PC-9 (cell line): ENCODE results near the gene MACROD2. TPM values are rescaled to one million over a fixed set of nuclear protein-coding genes. Genes with fewer than 3 reads are reported as not detected.

Experiments used
- BruUV-seq: library from RNA; stranded (reverse); fragments of 400-500 nt; replicated peaks from 2 replicates; lab custom pipeline; 2021; lab: Mats Ljungman, UMichigan
- CTCF ChIA-PET: fragments of 300-600 bp; sonication (Branson Sonifier 250); formaldehyde crosslinking; loops from one replicate; lab custom pipeline; 2022; ENCODE audit warnings: antibody characterized with exemption; lab: Charles Lee
- POLR2A ChIA-PET: fragments of 300-600 bp; sonication (Branson Sonifier 250); formaldehyde crosslinking; loops from one replicate; lab custom pipeline; 2022; ENCODE audit warnings: antibody characterized with exemption; ENCODE audit not compliant: unreplicated experiment; lab: Charles Lee
- DNase-seq, 2 experiments: peaks; one replicate each; pipeline versions ENCODE4 v3.0.0 to v3.0.0-alpha.2; 2015 to 2022; ENCODE audit warnings: mixed read lengths in 1 of 2
- H2AFZ ChIP-seq: fragments of 200-600 bp; sonication (generic); 2 replicates; pipeline ENCODE4 v1.8.1; 2017; ENCODE audit warnings: antibody characterized with exemption
- H3F3A ChIP-seq: fragments of 200-600 bp; sonication (generic); 2 replicates; pipeline ENCODE4 v1.8.1; 2017; ENCODE audit warnings: antibody characterized with exemption, mild to moderate bottlenecking, low read depth; ENCODE audit not compliant: insufficient read depth
- H3K27ac ChIP-seq: fragments of 200-600 bp; sonication (generic); 2 replicates; pipeline ENCODE4 v1.6.1; 2016; ENCODE audit warnings: mixed run types
- H3K27me3 ChIP-seq: fragments of 200-600 bp; sonication (generic); 2 replicates; pipeline ENCODE4 v1.6.1; 2016; ENCODE audit warnings: low read depth, mixed run types; ENCODE audit not compliant: insufficient read depth
- H3K36me3 ChIP-seq: fragments of 200-600 bp; sonication (generic); 2 replicates; pipeline ENCODE4 v1.6.1; 2016; ENCODE audit warnings: low read depth, mixed run types
- H3K4me1 ChIP-seq: fragments of 200-600 bp; sonication (generic); replicated peaks from 2 replicates; pipeline ENCODE4 v1.6.1; 2016; ENCODE audit warnings: mixed run types; ENCODE audit not compliant: insufficient read depth
- H3K4me2 ChIP-seq: fragments of 200-600 bp; sonication (generic); 2 replicates; pipeline ENCODE4 v1.6.1; 2017; ENCODE audit warnings: mixed run types
- H3K4me3 ChIP-seq: fragments of 200-600 bp; sonication (generic); 2 replicates; pipeline ENCODE4 v1.6.1; 2016; ENCODE audit warnings: mixed run types
- H3K79me2 ChIP-seq: fragments of 200-600 bp; sonication (generic); 2 replicates; pipeline ENCODE4 v1.6.1; 2017; ENCODE audit warnings: low read depth, mixed run types
- H3K9me2 ChIP-seq: fragments of 200-600 bp; sonication (generic); 2 replicates; pipeline ENCODE4 v1.8.1; 2017; ENCODE audit warnings: mild to moderate bottlenecking; ENCODE audit not compliant: insufficient read depth
- H3K9me3 ChIP-seq: fragments of 200-600 bp; sonication (generic); 2 replicates; pipeline ENCODE4 v1.8.1; 2016; ENCODE audit warnings: low read depth; ENCODE audit not compliant: insufficient read depth
- H4K20me1 ChIP-seq: fragments of 200-600 bp; sonication (generic); 2 replicates; pipeline ENCODE4 v1.8.1; 2017; ENCODE audit not compliant: insufficient read depth
- EZH2 ChIP-seq: fragments of 200-600 bp; sonication (generic); IDR thresholded peaks from 2 replicates; pipeline ENCODE4 v1.8.0; 2017; ENCODE audit warnings: antibody characterized with exemption, low read depth
- intact Hi-C: fragments of 100-400 bp; cut with micrococcal nuclease; formaldehyde crosslinking; loops from one replicate; pipeline ENCODE4 v1.10.0; 2022; ENCODE audit not compliant: unreplicated experiment
- total RNA-seq: library from RNA; stranded (reverse); gene quantifications from 2 replicates; pipeline ENCODE4 v1.2.3, GENCODE V29; 2021
- TF ChIP-seq, protein P1 (sequence below): fragments of 200-600 bp; sonication (generic); conservative IDR thresholded peaks from 2 replicates; pipeline ENCODE4 v1.6.1; 2017; ENCODE audit warnings: mixed run types, antibody characterized with exemption, mild to moderate bottlenecking, moderate library complexity

Gene MACROD2
- total RNA-seq, 1 experiment from 2014 or later, result 11.4 TPM

DNA sequence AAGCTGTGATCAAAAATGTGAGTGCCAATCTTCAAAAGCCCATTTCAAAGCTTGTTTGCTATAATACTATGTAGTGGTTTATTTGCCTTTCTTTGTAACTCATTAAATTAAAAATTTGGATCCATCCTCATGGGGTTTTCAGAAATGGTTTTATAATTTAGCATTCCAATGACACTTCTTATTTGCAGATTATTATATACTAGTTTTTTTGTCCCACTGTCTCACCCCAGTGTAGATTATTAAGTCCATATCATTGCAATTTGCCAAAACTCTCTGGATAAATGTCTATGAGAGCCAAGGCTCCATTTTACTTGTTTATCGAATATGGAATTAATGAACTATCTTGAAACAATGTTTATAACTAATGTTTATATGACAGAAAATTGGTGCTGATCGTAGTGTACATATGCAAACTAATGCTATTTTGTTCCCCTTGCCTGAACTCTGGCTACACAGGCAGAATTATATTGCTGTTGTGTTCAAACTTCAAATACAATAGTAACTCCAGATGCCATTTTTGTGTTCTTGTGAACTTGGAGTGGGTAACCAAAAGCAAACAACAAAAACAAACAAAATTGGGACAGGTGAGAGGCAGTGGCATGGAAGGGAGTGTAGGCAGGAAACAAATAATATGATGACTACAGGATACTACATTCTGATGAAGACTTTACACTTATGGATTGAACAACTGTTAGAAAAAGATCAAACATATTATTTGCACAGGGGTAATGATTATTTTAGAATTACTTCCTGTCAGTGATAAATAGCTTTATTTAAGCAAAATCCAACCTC lies 649.2 kb downstream of the MACROD2 start:
- no peaks in the 10 kb centered on the region for H3F3A ChIP-seq
- intact Hi-C loops, result no loop called here
- no peak for DNase-seq
- no peaks in the 10 kb centered on the region for H3K9me2 ChIP-seq
- H4K20me1 ChIP-seq, result no peaks in the 10 kb centered on the region
- TF ChIP-seq, protein P1, sequence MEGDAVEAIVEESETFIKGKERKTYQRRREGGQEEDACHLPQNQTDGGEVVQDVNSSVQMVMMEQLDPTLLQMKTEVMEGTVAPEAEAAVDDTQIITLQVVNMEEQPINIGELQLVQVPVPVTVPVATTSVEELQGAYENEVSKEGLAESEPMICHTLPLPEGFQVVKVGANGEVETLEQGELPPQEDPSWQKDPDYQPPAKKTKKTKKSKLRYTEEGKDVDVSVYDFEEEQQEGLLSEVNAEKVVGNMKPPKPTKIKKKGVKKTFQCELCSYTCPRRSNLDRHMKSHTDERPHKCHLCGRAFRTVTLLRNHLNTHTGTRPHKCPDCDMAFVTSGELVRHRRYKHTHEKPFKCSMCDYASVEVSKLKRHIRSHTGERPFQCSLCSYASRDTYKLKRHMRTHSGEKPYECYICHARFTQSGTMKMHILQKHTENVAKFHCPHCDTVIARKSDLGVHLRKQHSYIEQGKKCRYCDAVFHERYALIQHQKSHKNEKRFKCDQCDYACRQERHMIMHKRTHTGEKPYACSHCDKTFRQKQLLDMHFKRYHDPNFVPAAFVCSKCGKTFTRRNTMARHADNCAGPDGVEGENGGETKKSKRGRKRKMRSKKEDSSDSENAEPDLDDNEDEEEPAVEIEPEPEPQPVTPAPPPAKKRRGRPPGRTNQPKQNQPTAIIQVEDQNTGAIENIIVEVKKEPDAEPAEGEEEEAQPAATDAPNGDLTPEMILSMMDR, result no peak
- no peak for TF ChIP-seq EZH2
- no peaks in the 10 kb centered on the region for H3K9me3 ChIP-seq
- no peak overlapping the region for H3K27ac ChIP-seq
- H3K4me3 ChIP-seq, result no peak overlapping the region
- POLR2A ChIA-PET, result no interaction called here
- CTCF ChIA-PET, result no interaction called here
- no peaks in the 10 kb centered on the region for H3K79me2 ChIP-seq
- no peaks in the 10 kb centered on the region for H3K36me3 ChIP-seq
- no peaks in the 10 kb centered on the region for H3K4me1 ChIP-seq
- no peak overlapping the region for H2AFZ ChIP-seq
- no peak overlapping the region for H3K4me2 ChIP-seq
- BruUV-seq, result no TSS peak
- no peaks in the 10 kb centered on the region for H3K27me3 ChIP-seq

DNA sequence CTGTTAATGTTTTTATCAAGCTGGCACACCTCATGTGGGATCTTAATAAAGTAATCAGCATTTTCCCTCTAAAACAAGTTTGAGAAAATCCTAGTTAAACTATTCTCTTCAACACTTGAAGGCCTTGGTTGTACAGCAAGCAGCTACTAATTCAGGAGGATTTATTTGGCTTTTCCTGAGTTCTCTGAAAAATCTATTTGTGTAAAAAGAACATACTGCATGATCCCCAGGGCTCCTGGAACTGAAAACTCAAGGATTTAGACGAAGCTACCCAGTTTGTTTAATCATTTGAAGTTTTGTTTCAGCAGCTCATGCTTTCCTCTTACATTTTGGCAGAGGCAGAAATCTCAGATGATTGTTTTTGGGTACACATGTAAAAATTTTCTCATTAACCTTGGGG lies 651.7 kb downstream of the MACROD2 start:
- TF ChIP-seq, protein P1, result no peak
- no peak for TF ChIP-seq EZH2
- Histone ChIP-seq H3K4me1 (no peaks in the 10 kb centered on the region), H3K4me3 (no peak overlapping the region), H4K20me1 (no peaks in the 10 kb centered on the region), H3K27me3 (no peaks in the 10 kb centered on the region), H2AFZ (no peak overlapping the region), H3K4me2 (no peak overlapping the region), H3K27ac (no peak overlapping the region), H3K9me2 (no peaks in the 10 kb centered on the region), H3K9me3 (no peaks in the 10 kb centered on the region), H3F3A (no peaks in the 10 kb centered on the region), H3K79me2 (no peaks in the 10 kb centered on the region), H3K36me3 (no peaks in the 10 kb centered on the region)
- BruUV-seq, result no TSS peak
- ChIA-PET CTCF (no interaction called here), POLR2A (interaction anchor here (0.6 kb wide), 1 partner anchor 1698 kb away, joined by 4 read pairs; no protein-coding TSS in a partner anchor)
- DNase-seq, result no peak
- intact Hi-C loops, result no loop called here

GRCh38 chr20:14649662-14650061 lies 654.3 kb downstream of the MACROD2 start:
- no peak overlapping the region for H2AFZ ChIP-seq
- no peaks in the 10 kb centered on the region for H4K20me1 ChIP-seq
- H3K4me3 ChIP-seq, result no peak overlapping the region
- ChIA-PET POLR2A (no interaction called here), CTCF (no interaction called here)
- no peak for DNase-seq
- H3K36me3 ChIP-seq, result no peaks in the 10 kb centered on the region
- BruUV-seq, result no TSS peak
- no peak overlapping the region for H3K27ac ChIP-seq
- no peaks in the 10 kb centered on the region for H3K79me2 ChIP-seq
- H3K4me2 ChIP-seq, result no peak overlapping the region
- no peaks in the 10 kb centered on the region for H3K9me3 ChIP-seq
- no peaks in the 10 kb centered on the region for H3K4me1 ChIP-seq
- H3K9me2 ChIP-seq, result no peaks in the 10 kb centered on the region
- H3F3A ChIP-seq, result no peaks in the 10 kb centered on the region
- TF ChIP-seq, protein P1, result no peak
- TF ChIP-seq EZH2, result no peak
- no peaks in the 10 kb centered on the region for H3K27me3 ChIP-seq
- intact Hi-C loops, result no loop called here
